HCT116 (cell line): ENCODE measurements around the gene CDKN2B-AS1. TPM values are rescaled to one million over a fixed set of nuclear protein-coding genes. Genes with fewer than 3 reads are reported as not detected.
A peak's percentile ranks its signal among the peaks of the same experiment; 100 is the strongest.

ENCODE experiments used
- ATAC-seq: fragments of 200-7000 bp; cut with Tn5 transposase; 2 replicates; pipeline ENCODE4 v1.9.1; 2020; ENCODE audit warnings: mild to moderate bottlenecking, moderate library complexity
- BruUV-seq: library from RNA; stranded (reverse); fragments of 400-500 nt; replicated peaks from 2 replicates; lab custom pipeline; 2021; lab: Mats Ljungman, UMichigan
- CTCF ChIA-PET: fragments of 300-600 bp; sonication (Branson Sonifier 250); formaldehyde crosslinking; loops from one replicate; lab custom pipeline; 2021; ENCODE audit warnings: antibody characterized with exemption; lab: Charles Lee
- POLR2A ChIA-PET: fragments of 300-600, 350-600 bp; sonication (Branson Sonifier 250); formaldehyde crosslinking; loops from one replicate; lab custom pipeline; 2021; ENCODE audit warnings: antibody characterized with exemption; lab: Charles Lee
- RAD21 ChIA-PET, 2 experiments: fragments of 300-600 bp; sonication (Branson Sonifier 250); formaldehyde crosslinking; loops; one replicate each; lab custom pipeline; 2023; ENCODE audit warnings: low total read pairs in 2 of 2; ENCODE audit not compliant: uncharacterized antibody in 2 of 2, unreplicated experiment in 2 of 2, low non-redundant PET in 1 of 2; lab: Charles Lee
- DNase-seq: peaks from one replicate; pipeline ENCODE4 v3.0.0-alpha.2; 2010; ENCODE audit warnings: low read depth, low spot score
- H2AFZ ChIP-seq: fragments of 200-600 bp; shearing (Covaris generic), sonication (generic); 2 replicates; pipeline ENCODE4 v1.6.1; 2017; ENCODE audit warnings: low read depth, mixed run types, mixed read lengths, antibody characterized with exemption, low read length; ENCODE audit not compliant: poor library complexity, severe bottlenecking
- H3K27ac ChIP-seq: 2 replicates; pipeline ENCODE4 v1.5.1; 2012; ENCODE audit warnings: low read depth, low read length
- H3K27me3 ChIP-seq: fragments of 200-600 bp; sonication (generic); 2 replicates; pipeline ENCODE4 v1.6.1; 2016; ENCODE audit warnings: mixed run types, low read length, mixed read lengths; ENCODE audit not compliant: insufficient read depth
- H3K36me3 ChIP-seq, 2 experiments: fragments of 200-500 bp in 1 of 2; fragments of 200-600 bp in 1 of 2; sonication (Bioruptor generic) in 1 of 2; sonication (generic) in 1 of 2; 2 replicates each; pipeline versions ENCODE4 v1.5.1 to v1.6.1; 2014 to 2016; ENCODE audit warnings: low read length in 2 of 2, inconsistent platforms in 1 of 2, mixed read lengths in 1 of 2, mixed run types in 1 of 2; ENCODE audit not compliant: insufficient read depth in 2 of 2, control insufficient read depth in 1 of 2
- H3K4me1 ChIP-seq, 2 experiments: fragments of 200-600 bp in 1 of 2; sonication (generic) in 1 of 2; 2 replicates each; pipeline versions ENCODE4 v1.5.1 to v1.6.1; 2012 to 2017; ENCODE audit warnings: low read length in 2 of 2, inconsistent platforms in 1 of 2, mild to moderate bottlenecking in 1 of 2, mixed read lengths in 1 of 2, mixed run types in 1 of 2, moderate library complexity in 1 of 2; ENCODE audit not compliant: insufficient read depth in 2 of 2, control insufficient read depth in 1 of 2
- H3K4me2 ChIP-seq: fragments of 200-600 bp; sonication (generic); 2 replicates; pipeline ENCODE4 v1.6.1; 2017; ENCODE audit warnings: mixed run types, low read length, mixed read lengths
- H3K4me3 ChIP-seq, 2 experiments: fragments of 200-600 bp in 1 of 2; sonication (generic) in 1 of 2; replicated peaks in 1 of 2; 2 replicates each; pipeline ENCODE4 v1.5.1; 2011 to 2016; ENCODE audit warnings: low read length in 2 of 2, control low read depth in 1 of 2, low read depth in 1 of 2, mild to moderate bottlenecking in 1 of 2, mixed read lengths in 1 of 2, mixed run types in 1 of 2
- H3K79me2 ChIP-seq: fragments of 200-600 bp; sonication (generic); 2 replicates; pipeline ENCODE4 v1.6.1; 2017; ENCODE audit warnings: mild to moderate bottlenecking, mixed run types, low read length, moderate library complexity, mixed read lengths; ENCODE audit not compliant: insufficient read depth
- H3K9ac ChIP-seq: fragments of 200-600 bp; sonication (generic); 2 replicates; pipeline ENCODE4 v1.6.1; 2016; ENCODE audit warnings: low read length, mixed read lengths
- H3K9me2 ChIP-seq: fragments of 200-600 bp; sonication (generic), shearing (Covaris generic); 2 replicates; pipeline ENCODE4 v1.6.1; 2017; ENCODE audit warnings: mixed run types, mild to moderate bottlenecking, moderate library complexity; ENCODE audit not compliant: insufficient read depth
- H3K9me3 ChIP-seq, 2 experiments: fragments of 200-500 bp in 1 of 2; fragments of 200-600 bp in 1 of 2; sonication (Bioruptor generic) in 1 of 2; sonication (generic) in 1 of 2; 2 replicates each; pipeline ENCODE4 v1.6.1; 2014 to 2017; ENCODE audit warnings: low read length in 2 of 2, mixed read lengths in 2 of 2, inconsistent platforms in 1 of 2, low read depth in 1 of 2, mild to moderate bottlenecking in 1 of 2, mixed run types in 1 of 2, moderate library complexity in 1 of 2; ENCODE audit not compliant: control insufficient read depth in 1 of 2, insufficient read depth in 1 of 2
- H4K20me1 ChIP-seq: fragments of 200-600 bp; sonication (generic), shearing (Covaris generic); 2 replicates; pipeline ENCODE4 v1.6.1; 2017; ENCODE audit warnings: mixed run types, mild to moderate bottlenecking, moderate library complexity; ENCODE audit not compliant: insufficient read depth
- CBX3 ChIP-seq: IDR thresholded peaks from 2 replicates; pipeline ENCODE4 v1.6.1; 2012; ENCODE audit warnings: low read depth
- CEBPB ChIP-seq: IDR thresholded peaks from 2 replicates; pipeline ENCODE4 v1.6.1; 2012; ENCODE audit warnings: low read depth
- EGR1 ChIP-seq: IDR thresholded peaks from 2 replicates; pipeline ENCODE4 v1.6.1; 2012; ENCODE audit warnings: low read depth
- ELF1 ChIP-seq: IDR thresholded peaks from 2 replicates; pipeline ENCODE4 v1.6.1; 2012; ENCODE audit warnings: low read depth, borderline replicate concordance
- EZH2 ChIP-seq: fragments of 200-600 bp; sonication (generic); IDR thresholded peaks from 2 replicates; pipeline ENCODE4 v1.6.1; 2017; ENCODE audit warnings: antibody characterized with exemption, mixed run types
- EZH2phosphoT487 ChIP-seq: fragments of 200-600 bp; IDR thresholded peaks from 2 replicates; pipeline ENCODE4 v1.6.1; 2018; ENCODE audit warnings: antibody characterized with exemption, borderline replicate concordance
- FOSL1 ChIP-seq: IDR thresholded peaks from 2 replicates; pipeline ENCODE4 v1.6.1; 2012; ENCODE audit warnings: low read depth
- POLR2A ChIP-seq: IDR thresholded peaks from 2 replicates; pipeline ENCODE4 v1.7.0; 2011; ENCODE audit warnings: borderline replicate concordance; ENCODE audit not compliant: insufficient read depth, insufficient read length; ENCODE audit errors: extremely low read depth
- POLR2AphosphoS5 ChIP-seq: IDR thresholded peaks from 2 replicates; pipeline ENCODE4 v1.6.1; 2011; ENCODE audit warnings: mild to moderate bottlenecking, low read depth, low read length, moderate library complexity
- RAD21 ChIP-seq: IDR thresholded peaks from 2 replicates; pipeline ENCODE4 v1.6.1; 2012; ENCODE audit warnings: low read depth, mild to moderate bottlenecking
- SIN3A ChIP-seq: IDR thresholded peaks from 2 replicates; pipeline ENCODE4 v1.6.1; 2012; ENCODE audit warnings: low read depth
- SRF ChIP-seq: IDR thresholded peaks from 2 replicates; pipeline ENCODE4 v1.6.1; 2012; ENCODE audit warnings: low read depth
- TCF7L2 ChIP-seq: IDR thresholded peaks from 2 replicates; pipeline ENCODE4 v1.7.0; 2011; ENCODE audit warnings: borderline replicate concordance, inconsistent platforms; ENCODE audit not compliant: insufficient read depth, insufficient read length; ENCODE audit errors: extremely low read depth
- ZBTB33 ChIP-seq: IDR thresholded peaks from 2 replicates; pipeline ENCODE4 v1.6.1; 2011; ENCODE audit warnings: mild to moderate bottlenecking, low read length, moderate library complexity; ENCODE audit not compliant: insufficient replicate concordance; ENCODE audit errors: extremely low read depth
- ZFX ChIP-seq: fragments of 450-650 bp; IDR thresholded peaks from 2 replicates; pipeline ENCODE4 v1.6.1; 2017
- intact Hi-C: fragments of 100-400 bp; cut with micrococcal nuclease; formaldehyde crosslinking; loops from 2 replicates; pipeline ENCODE4 v1.10.0; 2022
- total RNA-seq: library from RNA; stranded (reverse); gene quantifications from one replicate; pipeline ENCODE4 v1.2.1, GENCODE V29; 2021; ENCODE audit not compliant: unreplicated experiment
- TF ChIP-seq, protein P1 (sequence below): IDR thresholded peaks from 2 replicates; pipeline ENCODE4 v1.6.1; 2012
- TF ChIP-seq, protein P2 (sequence below), 3 experiments: fragments of 200-600 bp in 1 of 3; sonication (generic) in 1 of 3; IDR thresholded peaks in 2 of 3; conservative IDR thresholded peaks in 1 of 3; 2 replicates each; pipeline ENCODE4 v1.5.1; 2012 to 2017; ENCODE audit warnings: low read depth in 2 of 3, low read length in 2 of 3, antibody characterized with exemption in 1 of 3, borderline replicate concordance in 1 of 3, control low read depth in 1 of 3, mild to moderate bottlenecking in 1 of 3, mixed read lengths in 1 of 3, mixed run types in 1 of 3, moderate library complexity in 1 of 3; ENCODE audit not compliant: insufficient read depth in 1 of 3

The CDKN2B-AS1 gene
- total RNA-seq, 1 experiment from 2014 or later = 1.7 TPM

- H2AFZ ChIP-seq = no peak overlapping the region
- H3K4me1 ChIP-seq = peaks cover 17 to 20% of the 10 kb centered on the region in 2 experiments
- no peaks in the 10 kb centered on the region for H3K9me3 ChIP-seq
- ChIA-PET RAD21 (no interaction called here), CTCF (interaction anchor here (1.0 to 2.5 kb wide), 2 partner anchors 11 to 70 kb away, joined by 3 to 13 read pairs; no protein-coding TSS in a partner anchor), POLR2A (no interaction called here)
- no peaks in the 10 kb centered on the region for H4K20me1 ChIP-seq
- H3K4me2 ChIP-seq = no peak overlapping the region
- no peaks in the 10 kb centered on the region for H3K9me2 ChIP-seq
- H3K27ac ChIP-seq = no peak overlapping the region
- no peaks in the 10 kb centered on the region for H3K27me3 ChIP-seq
- intact Hi-C loops = no loop called here
- H3K4me3 ChIP-seq = no peak overlapping the region
- H3K79me2 ChIP-seq = no peaks in the 10 kb centered on the region
- no peak overlapping the region for H3K9ac ChIP-seq
- peak; percentile 28; the same call in 1 of the 2 replicates for TF ChIP-seq FOSL1
- TF ChIP-seq SIN3A = no peak
- TF ChIP-seq RAD21 = no peak
- TF ChIP-seq TCF7L2 = peak; percentile 57
- TF ChIP-seq EZH2phosphoT487 = no peak
- BruUV-seq = no TSS peak
- DNase-seq = no peak
- H3K36me3 ChIP-seq = no peaks in the 10 kb centered on the region
- ATAC-seq = peak; percentile 34; the same call in 1 of the 2 replicates
Measured at GRCh38 chr9:22049411-22049810, 54.8 kb downstream of the CDKN2B-AS1 start.

GRCh38 chr9:22050924-22051323 lies 56.3 kb downstream of the CDKN2B-AS1 start:
- Histone ChIP-seq H3K9me2 (no peaks in the 10 kb centered on the region), H3K4me3 (no peak overlapping the region), H3K79me2 (no peaks in the 10 kb centered on the region), H3K9ac (no peak overlapping the region), H3K4me1 (peaks cover 17 to 20% of the 10 kb centered on the region in 2 experiments), H3K27me3 (no peaks in the 10 kb centered on the region), H4K20me1 (no peaks in the 10 kb centered on the region), H3K9me3 (no peaks in the 10 kb centered on the region), H3K36me3 (no peaks in the 10 kb centered on the region), H2AFZ (no peak overlapping the region), H3K4me2 (no peak overlapping the region), H3K27ac (no peak overlapping the region)
- no peak for TF ChIP-seq ZBTB33
- TF ChIP-seq POLR2A = no peak
- no peak for TF ChIP-seq EGR1
- TF ChIP-seq FOSL1 = no peak
- TF ChIP-seq ELF1 = no peak
- no peak for TF ChIP-seq TCF7L2
- TF ChIP-seq RAD21 = no peak
- TF ChIP-seq SRF = no peak
- no peak for TF ChIP-seq SIN3A
- no peak for TF ChIP-seq CEBPB
- TF ChIP-seq EZH2 = no peak
- TF ChIP-seq, protein P1, sequence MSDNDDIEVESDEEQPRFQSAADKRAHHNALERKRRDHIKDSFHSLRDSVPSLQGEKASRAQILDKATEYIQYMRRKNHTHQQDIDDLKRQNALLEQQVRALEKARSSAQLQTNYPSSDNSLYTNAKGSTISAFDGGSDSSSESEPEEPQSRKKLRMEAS = no peak
- TF ChIP-seq ZFX = no peak
- TF ChIP-seq POLR2AphosphoS5 = no peak
- no peak for TF ChIP-seq CBX3
- TF ChIP-seq, protein P2, sequence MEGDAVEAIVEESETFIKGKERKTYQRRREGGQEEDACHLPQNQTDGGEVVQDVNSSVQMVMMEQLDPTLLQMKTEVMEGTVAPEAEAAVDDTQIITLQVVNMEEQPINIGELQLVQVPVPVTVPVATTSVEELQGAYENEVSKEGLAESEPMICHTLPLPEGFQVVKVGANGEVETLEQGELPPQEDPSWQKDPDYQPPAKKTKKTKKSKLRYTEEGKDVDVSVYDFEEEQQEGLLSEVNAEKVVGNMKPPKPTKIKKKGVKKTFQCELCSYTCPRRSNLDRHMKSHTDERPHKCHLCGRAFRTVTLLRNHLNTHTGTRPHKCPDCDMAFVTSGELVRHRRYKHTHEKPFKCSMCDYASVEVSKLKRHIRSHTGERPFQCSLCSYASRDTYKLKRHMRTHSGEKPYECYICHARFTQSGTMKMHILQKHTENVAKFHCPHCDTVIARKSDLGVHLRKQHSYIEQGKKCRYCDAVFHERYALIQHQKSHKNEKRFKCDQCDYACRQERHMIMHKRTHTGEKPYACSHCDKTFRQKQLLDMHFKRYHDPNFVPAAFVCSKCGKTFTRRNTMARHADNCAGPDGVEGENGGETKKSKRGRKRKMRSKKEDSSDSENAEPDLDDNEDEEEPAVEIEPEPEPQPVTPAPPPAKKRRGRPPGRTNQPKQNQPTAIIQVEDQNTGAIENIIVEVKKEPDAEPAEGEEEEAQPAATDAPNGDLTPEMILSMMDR (IDR thresholded peaks at IDR 0.05 in 2 of 3, conservative IDR thresholded peaks at IDR 0.05 in 1 of 3; ENCODE audit: borderline replicate concordance in 1 of 3, insufficient read depth in 1 of 3, low read depth in 2 of 3, low read length in 2 of 3) = no peak
- ChIA-PET POLR2A (no interaction called here), RAD21 (no interaction called here), CTCF (interaction anchor here (1.3 kb wide), 1 partner anchor 193 kb away, joined by 3 read pairs; no protein-coding TSS in a partner anchor)
- DNase-seq (no peak), ATAC-seq (no peak)
- intact Hi-C loops = no loop called here
- BruUV-seq = no TSS peak
